ENCODE measurements around the gene PALD1. TPM values are rescaled to one million over a fixed set of nuclear protein-coding genes. Genes with fewer than 3 reads are reported as not detected.
"Not testable (repeated sequence)": the region's sequence is repeated elsewhere in the genome, so short reads cannot be mapped to it uniquely, and the experiment has no call there.

The PALD1 gene
- total and polyA plus RNA-seq, 12 donors = 2.0 to 16.2 (median 7.4) TPM

DNA sequence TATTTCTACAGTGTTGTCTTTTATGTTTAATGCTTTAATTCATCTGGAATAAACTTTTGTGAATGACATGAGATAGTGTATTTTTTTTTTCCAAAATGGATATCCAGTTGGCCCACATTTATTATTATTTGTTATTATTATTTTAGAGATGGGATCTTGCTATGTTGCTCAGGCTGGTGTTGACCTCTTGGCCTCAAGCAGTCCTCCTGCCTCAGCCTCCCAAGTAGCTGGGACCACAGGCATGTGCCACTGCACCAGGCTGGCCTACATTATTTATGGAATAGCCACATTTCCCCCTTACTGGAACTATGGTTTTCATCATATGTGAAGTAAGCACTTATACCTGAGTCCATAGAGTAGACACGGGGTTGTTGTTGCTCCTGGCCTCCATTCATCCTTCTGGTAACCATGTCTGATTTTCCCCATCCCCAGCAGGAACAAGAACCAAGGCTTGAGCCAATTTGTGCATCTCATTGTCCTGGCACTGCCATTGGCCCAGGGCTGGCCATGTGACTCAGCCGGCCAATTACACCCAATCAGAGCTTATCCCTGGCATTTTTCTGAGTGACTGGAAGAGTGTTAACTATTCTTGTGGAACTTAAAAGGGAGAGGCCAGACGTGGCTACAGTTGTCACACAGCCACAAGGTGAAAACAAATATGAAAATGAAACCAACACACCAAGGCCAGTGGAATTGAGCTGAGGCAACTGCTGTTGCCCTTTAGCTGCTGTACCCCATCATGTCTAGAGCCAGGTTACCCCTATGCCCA, 100.9 kb downstream of the PALD1 start:
- no peaks in the 10 kb centered on the region for H3K36me3 ChIP-seq (replicated peaks in 1 of 2)
- H3K9me3 ChIP-seq (replicated peaks in 1 of 3) = no peaks in the 10 kb centered on the region
- no peak overlapping the region for H3K4me3 ChIP-seq
- no peak for TF ChIP-seq POLR2A (IDR thresholded peaks at IDR 0.05)
- TF ChIP-seq, protein P1, sequence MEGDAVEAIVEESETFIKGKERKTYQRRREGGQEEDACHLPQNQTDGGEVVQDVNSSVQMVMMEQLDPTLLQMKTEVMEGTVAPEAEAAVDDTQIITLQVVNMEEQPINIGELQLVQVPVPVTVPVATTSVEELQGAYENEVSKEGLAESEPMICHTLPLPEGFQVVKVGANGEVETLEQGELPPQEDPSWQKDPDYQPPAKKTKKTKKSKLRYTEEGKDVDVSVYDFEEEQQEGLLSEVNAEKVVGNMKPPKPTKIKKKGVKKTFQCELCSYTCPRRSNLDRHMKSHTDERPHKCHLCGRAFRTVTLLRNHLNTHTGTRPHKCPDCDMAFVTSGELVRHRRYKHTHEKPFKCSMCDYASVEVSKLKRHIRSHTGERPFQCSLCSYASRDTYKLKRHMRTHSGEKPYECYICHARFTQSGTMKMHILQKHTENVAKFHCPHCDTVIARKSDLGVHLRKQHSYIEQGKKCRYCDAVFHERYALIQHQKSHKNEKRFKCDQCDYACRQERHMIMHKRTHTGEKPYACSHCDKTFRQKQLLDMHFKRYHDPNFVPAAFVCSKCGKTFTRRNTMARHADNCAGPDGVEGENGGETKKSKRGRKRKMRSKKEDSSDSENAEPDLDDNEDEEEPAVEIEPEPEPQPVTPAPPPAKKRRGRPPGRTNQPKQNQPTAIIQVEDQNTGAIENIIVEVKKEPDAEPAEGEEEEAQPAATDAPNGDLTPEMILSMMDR (IDR thresholded peaks at IDR 0.05) = no peak
- H3K27ac ChIP-seq = no peak overlapping the region
- 63 to 78% (median 74%) methylated on average over 3 of the region's 3 CpGs for WGBS, 4 donors
- peaks cover 10 to 28% of the 10 kb centered on the region in 2 donors for H3K4me1 ChIP-seq (replicated peaks in 1 of 2)
- DNase-seq = no peak
- intact Hi-C loops (cut with DNase I) = no loop called here
- H3K27me3 ChIP-seq = no peaks in the 10 kb centered on the region

DNA sequence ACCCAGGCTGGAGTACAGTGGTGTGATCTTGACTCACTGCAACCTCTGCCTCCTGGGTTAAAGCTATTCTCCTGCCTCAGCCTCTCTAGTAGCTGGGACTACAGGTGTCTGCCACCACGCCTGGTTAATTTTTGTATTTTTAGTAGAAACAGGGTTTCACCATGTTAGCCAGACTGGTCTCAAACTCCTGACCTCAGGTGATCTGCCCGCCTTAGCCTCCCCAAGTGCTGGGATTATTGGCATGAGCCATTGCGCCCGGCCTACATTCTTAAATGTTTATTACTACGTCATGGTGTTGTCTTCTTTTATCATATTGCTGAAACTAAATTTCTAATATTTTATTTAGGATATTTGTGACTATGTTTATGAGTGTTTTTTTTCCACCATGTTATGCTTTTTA, 102.6 kb downstream of the PALD1 start:
- 95 to 97% (median 97%) methylated on average over 5 of the region's 5 CpGs for WGBS, 4 donors
- DNase-seq; H3K27ac ChIP-seq; H3K27me3 ChIP-seq; H3K36me3 ChIP-seq (replicated peaks in 1 of 2); H3K4me3 ChIP-seq; intact Hi-C loops (cut with DNase I); H3K9me3 ChIP-seq (replicated peaks in 1 of 3): not testable (repeated sequence)
- peaks cover 4 to 19% of the 10 kb centered on the region in 2 donors for H3K4me1 ChIP-seq (replicated peaks in 1 of 2)

DNA sequence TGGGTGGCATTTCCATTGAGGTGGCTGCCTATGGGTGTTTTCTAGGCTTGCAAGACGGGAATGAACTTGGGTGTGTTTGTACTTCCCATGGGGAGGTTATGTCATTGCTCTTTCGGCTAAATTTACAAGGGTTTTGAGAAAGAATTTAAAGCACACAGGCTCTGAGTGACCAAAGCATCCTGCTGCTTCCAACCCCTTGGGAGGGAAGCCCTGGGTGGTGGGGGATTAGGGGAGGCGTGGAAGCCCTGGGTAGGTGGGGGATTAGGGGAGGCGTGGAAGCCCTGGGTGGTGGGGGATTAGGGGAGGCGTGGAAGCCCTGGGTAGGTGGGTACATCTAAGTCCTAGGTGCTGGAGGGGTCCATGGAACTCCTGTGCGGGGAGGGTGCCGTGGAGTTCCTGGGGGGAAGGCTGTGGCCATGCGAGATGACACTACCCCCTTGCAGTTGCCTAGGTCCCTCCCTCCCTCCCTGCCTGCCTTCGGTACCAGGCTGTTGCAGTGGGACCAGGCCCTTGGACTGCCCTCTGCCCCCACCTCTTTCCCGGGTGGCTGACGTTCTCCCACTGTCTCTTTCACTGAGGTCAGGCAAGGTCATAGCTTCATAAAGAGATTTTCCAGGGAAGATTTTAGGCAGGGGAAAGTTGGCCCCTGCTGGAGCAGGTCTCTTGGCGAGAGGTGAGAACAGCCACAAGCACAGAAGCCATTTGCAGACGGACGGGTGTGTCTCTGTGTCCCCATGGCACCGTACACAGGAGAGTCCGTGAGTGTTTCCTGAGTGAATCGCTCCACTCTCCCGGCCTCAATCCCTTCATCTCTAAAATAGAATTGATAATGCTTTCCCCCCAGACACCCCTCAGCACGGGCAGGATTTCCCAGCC, 104.5 kb downstream of the PALD1 start:
- DNase-seq = peak in 1 of 7 donors; percentile 2
- WGBS, 4 donors = 84 to 89% (median 87%) methylated on average over 15 to 19 of the region's 19 CpGs
- H3K9me3 ChIP-seq (replicated peaks in 1 of 3) = no peaks in the 10 kb centered on the region
- no peak overlapping the region for H3K4me3 ChIP-seq
- no peak for TF ChIP-seq POLR2A (IDR thresholded peaks at IDR 0.05)
- TF ChIP-seq, protein P1 (IDR thresholded peaks at IDR 0.05) = no peak
- H3K4me1 ChIP-seq (replicated peaks in 1 of 2) = peaks cover 0 to 10% of the 10 kb centered on the region in 2 donors
- no peak overlapping the region for H3K27ac ChIP-seq
- H3K27me3 ChIP-seq = no peaks in the 10 kb centered on the region
- intact Hi-C loops (cut with DNase I) = no loop called here
- H3K36me3 ChIP-seq (replicated peaks in 1 of 2) = no peaks in the 10 kb centered on the region

- Histone ChIP-seq H3K27ac (no peak overlapping the region), H3K4me1 (replicated peaks in 1 of 2) (peaks cover 0 to 4% of the 10 kb centered on the region in 2 donors), H3K9me3 (replicated peaks in 1 of 3) (no peaks in the 10 kb centered on the region), H3K4me3 (no peak overlapping the region), H3K36me3 (replicated peaks in 1 of 2) (no peaks in the 10 kb centered on the region), H3K27me3 (no peaks in the 10 kb centered on the region)
- TF ChIP-seq POLR2A (IDR thresholded peaks at IDR 0.05) = no peak
- TF ChIP-seq, protein P1 (IDR thresholded peaks at IDR 0.05) = no peak
- WGBS, 4 donors = 84 to 87% (median 86%) methylated on average over 2 of the region's 2 CpGs
- DNase-seq = peak in 1 of 7 donors; percentile 3
- intact Hi-C loops (cut with DNase I) = no loop called here
These were observed 105.1 kb downstream of the PALD1 start for GRCh38 chr10:70583669-70584037.

All from adrenal gland (tissue), 12 donors.